Activated T-cell treated with anti-CD3 and anti-CD28 coated beads, Interleukin-2, amount 50 U/mL, for 48 hours (primary cell): ENCODE results near the gene USP1.
A peak's percentile ranks its signal among the peaks of the same experiment; 100 is the strongest.

Experiments used
- DNase-seq, 2 experiments: peaks; one replicate each; pipeline ENCODE4 v3.0.0-alpha.2; 2020

The USP1 gene

GRCh38 chr1:62429581-62429980, 7.3 kb upstream of the USP1 start:
- no peak for DNase-seq

GRCh38 chr1:62433861-62434617, 2.8 kb upstream of the USP1 start:
- DNase-seq = no peak

DNA sequence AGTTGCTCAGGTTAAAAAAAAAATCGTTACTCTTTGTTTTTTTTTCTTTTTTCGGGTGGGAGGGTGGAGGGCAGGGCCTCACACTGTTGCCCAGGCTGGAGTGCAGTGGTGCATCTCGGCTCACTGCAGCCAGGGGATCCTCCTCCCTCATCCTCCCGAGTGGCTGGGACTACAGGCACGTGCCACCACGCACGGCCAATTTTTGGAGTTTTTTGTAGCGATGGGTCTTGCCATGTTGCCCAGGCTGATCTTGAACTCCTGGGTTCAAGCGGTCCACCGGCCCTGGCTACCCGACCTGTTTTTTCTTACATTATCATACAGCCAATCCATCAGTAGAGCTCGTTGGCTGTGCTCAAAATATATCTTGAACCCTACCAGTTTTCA, 2.2 kb upstream of the USP1 start:
- DNase-seq = no peak

DNA sequence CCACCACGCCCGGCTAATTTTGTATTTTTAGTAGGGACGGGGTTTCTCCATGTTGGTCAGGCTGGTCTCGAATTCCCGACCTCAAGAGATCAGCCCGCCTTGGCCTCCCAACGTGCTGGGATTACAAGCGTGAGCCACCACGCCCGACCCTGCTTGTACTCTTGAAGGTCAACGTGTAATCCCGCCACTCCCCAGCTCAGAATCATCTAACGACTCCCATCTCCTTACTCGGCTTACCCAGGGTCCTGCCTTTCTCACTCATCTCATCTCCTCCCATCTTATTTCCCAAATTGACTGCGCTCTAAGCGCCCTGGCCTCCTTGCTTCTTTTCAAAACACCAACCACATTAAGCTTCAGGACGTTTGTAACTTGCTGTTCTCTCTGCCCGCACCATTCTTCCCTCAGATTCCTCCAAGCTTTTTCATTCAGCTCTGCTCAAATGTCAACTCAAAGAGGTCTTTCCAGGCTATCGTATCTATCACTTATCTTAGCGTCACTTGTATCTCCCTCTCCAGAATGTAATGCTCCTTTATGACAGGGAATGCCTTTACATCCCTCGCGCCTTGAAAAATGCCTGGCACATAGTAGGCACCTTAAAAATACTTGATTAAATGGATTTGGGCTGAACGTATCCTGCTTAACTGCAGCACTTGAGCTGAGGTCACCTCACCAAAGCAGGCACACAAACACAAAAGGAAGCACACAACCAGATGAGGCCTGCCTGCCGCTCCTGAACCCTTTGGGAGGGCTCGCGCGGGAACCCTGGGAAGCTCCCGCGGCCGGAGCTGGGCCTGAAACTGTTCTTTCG, 1.4 kb upstream of the USP1 start:
- no peak for DNase-seq

GRCh38 chr1:62436039-62436465, 797 bp upstream of the USP1 start:
- DNase-seq = peak; percentile 96 to 97

GRCh38 chr1:62437273-62437940, 558 bp downstream of the USP1 start:
- DNase-seq = no peak

GRCh38 chr1:62438163-62438562, 1.3 kb downstream of the USP1 start:
- no peak for DNase-seq

DNA sequence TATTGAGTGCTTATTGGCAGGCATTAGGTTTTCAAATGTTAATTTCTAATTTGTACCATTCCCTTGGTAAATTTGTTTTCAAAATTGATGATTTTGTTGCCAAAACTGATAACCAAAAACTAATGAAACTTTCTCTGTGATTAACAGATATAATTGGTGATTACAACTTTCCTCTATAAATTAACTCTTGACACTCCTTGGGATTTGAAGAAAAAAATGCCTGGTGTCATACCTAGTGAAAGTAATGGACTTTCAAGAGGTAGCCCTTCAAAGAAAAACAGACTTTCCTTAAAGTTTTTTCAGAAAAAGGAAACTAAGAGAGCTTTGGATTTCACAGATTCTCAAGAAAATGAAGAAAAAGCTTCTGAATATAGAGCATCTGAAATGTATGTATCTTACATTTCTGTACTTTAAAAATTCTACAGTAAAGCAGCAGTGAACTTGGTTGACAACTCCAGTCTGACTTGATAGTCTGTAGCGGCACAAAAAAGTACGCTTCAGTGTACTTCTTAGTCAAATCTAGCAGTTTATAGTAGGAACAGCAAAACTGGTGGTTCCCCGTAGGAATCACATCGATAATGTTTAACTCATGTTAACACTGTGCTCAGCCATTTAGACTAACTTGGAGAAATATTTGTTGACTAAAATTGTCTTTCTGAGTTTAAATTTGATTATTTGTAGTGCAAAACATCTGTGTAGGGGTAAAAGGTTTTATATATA, 3.0 kb downstream of the USP1 start:
- no peak for DNase-seq

- DNase-seq = no peak
Measured at GRCh38 chr1:62444701-62445100, 7.9 kb downstream of the USP1 start.

- no peak for DNase-seq
Measured at GRCh38 chr1:62448221-62448933, 11.5 kb downstream of the USP1 start.

DNA sequence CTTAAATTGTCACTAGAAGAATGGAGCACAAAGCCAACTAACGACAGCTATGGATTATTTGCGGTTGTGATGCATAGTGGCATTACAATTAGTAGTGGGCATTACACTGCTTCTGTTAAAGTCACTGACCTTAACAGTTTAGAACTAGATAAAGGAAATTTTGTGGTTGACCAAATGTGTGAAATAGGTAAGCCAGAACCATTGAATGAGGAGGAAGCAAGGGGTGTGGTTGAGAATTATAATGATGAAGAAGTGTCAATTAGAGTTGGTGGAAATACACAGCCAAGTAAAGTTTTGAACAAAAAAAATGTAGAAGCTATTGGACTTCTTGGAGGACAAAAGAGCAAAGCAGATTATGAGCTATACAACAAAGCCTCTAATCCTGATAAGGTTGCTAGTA, 13.5 kb downstream of the USP1 start:
- no peak for DNase-seq

DNA sequence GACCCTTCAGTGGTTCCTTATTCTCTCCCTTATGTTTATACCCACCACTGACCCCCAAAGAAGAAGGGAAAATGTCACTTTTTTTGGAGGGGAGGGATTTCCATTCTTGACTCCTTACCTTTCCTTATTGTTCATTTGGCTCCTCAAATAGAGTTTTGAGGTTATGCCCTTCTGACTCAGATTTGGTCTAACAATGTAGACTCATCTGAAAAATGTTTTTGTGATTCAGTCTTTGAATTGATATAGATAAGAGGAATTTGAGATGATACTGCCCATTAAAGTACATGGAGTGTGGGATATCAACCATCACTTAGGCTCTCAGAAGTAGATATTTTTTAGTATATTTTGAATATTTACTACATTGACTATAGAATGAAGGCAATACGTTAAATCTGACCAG, 16.1 kb downstream of the USP1 start:
- DNase-seq = no peak

DNA sequence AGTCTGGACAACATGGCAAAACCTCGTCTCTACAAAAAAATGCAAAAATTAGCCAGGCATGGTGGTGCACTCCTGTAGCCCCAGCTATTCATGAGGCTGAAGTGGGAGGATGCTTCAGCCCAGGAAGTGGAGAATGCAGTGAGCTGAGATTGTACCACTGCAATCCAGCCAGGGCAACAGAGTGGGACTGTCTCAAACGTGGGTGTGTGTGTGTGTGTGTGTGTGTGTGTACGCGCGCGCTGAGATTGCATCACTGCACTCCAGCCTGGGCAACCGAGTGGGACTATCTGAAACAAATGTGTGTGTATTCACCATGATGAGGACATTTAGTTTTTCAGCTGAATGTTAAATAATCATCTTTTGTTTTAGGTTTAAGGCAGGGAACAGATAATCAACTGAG, 21.1 kb downstream of the USP1 start:
- no peak for DNase-seq

DNA sequence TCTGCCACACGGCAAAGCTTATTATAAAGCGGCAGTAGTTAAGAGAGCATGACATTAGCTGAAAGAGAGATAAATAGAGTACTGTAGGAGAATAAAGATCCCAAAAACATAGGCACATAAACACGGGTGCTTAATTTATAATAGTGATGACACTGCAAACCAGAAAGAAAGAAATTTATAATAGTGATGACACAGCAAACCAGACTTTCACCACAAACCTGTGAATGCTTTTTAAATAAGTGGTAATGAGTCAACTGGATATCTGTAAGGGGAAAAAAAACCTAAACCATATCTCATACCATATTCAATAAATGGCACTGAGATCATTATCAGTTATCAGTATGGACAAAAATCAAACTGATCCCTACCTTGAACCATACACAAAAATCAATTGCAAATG, 25.5 kb downstream of the USP1 start:
- DNase-seq = no peak

- DNase-seq = no peak
Measured at GRCh38 chr1:62467092-62467491, 30.2 kb downstream of the USP1 start.

DNA sequence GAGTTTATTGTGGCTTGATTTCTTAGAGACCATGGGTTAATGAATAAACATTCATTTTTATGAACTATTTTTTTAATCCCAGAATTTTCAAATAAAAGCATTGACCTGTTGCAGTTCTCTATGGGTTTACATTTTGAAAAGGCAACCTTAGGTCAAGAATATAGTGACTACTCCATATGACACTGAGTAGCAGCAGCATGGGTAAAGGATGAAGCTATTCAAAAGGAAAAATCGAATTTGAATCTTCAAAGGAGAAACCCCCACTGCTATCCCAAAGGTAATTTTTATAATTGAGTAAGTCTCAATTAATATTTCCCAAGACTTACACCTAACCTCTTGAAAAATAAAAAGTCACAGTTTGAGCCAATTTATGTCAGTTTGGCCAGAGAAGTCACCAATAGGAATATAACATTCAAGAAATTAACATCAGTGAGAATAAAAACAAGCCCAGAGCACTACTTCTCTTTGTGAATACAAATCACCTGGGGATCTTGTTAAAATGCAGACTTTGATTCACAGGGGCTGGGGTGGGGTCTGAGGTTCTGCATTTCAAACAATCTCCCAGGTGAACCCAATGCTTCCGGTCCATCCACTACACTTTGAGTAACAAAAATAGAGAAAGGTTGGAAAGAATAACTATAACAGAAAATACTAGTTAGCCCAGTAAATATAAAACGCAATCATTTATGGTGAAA, 39.8 kb downstream of the USP1 start:
- no peak for DNase-seq

- DNase-seq = no peak
Measured at GRCh38 chr1:62481681-62482080, 44.8 kb downstream of the USP1 start.

DNA sequence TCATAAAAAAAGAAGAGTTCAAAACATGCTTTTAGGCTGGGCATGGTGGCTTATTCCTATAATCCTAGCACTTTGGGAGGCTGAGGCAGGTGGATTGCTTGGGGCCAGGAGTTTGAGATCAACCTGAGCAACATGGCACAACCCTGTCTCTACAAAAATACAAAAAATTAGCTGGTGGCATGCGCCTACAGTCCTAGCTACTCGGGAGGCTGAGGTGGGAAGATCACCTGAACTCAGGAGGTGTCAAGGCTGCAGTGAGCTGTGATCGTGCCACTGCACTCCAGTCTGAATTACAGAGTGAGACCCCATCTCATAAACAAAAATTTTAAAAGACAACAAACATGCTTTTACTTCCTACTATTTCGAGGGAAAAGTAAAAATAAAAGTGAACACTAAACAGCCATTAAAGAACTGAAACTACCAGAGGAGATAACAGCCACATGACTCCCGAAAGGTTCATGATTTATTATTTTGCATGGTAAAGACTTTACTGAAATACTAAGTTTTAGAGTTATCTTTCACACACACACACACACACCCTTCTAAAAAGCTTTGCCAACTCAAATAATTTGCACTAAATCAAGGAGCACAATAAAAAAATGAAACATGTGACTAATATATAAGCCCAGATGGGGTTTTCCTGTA, 48.1 kb downstream of the USP1 start:
- DNase-seq = no peak

DNA sequence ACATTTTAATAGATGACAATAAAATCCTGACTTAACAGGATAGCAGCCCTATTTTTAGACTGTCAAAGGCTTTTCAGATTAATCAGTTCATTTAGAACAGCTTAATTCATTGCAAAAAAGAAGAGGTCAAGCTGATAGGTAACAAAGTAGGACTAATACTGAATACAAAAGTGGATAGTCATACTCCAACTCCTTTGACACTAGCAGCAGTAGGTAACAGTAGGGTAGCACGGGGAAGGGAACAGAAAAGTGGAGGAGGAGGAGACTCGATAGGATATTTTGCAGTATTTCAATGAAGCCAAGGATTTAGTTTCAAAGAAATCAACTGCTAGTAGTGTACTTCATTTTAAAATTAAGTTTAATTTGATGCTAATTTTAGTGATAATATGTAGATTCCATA, 51.1 kb downstream of the USP1 start:
- DNase-seq = no peak

- no peak for DNase-seq
Measured at GRCh38 chr1:62492521-62492920, 55.7 kb downstream of the USP1 start.

GRCh38 chr1:62493656-62494055, 56.8 kb downstream of the USP1 start:
- no peak for DNase-seq
